ENCODE data around the gene NCMAP. TPM values are rescaled to one million over a fixed set of nuclear protein-coding genes. Genes with fewer than 3 reads are reported as not detected.
A peak's percentile ranks its signal among the peaks of the same experiment; 100 is the strongest.
"Not testable (repeated sequence)": the region's sequence is repeated elsewhere in the genome, so short reads cannot be mapped to it uniquely, and the experiment has no call there.

Gene NCMAP, protein sequence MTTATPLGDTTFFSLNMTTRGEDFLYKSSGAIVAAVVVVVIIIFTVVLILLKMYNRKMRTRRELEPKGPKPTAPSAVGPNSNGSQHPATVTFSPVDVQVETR
- total RNA-seq, result under 0.01 TPM

DNA sequence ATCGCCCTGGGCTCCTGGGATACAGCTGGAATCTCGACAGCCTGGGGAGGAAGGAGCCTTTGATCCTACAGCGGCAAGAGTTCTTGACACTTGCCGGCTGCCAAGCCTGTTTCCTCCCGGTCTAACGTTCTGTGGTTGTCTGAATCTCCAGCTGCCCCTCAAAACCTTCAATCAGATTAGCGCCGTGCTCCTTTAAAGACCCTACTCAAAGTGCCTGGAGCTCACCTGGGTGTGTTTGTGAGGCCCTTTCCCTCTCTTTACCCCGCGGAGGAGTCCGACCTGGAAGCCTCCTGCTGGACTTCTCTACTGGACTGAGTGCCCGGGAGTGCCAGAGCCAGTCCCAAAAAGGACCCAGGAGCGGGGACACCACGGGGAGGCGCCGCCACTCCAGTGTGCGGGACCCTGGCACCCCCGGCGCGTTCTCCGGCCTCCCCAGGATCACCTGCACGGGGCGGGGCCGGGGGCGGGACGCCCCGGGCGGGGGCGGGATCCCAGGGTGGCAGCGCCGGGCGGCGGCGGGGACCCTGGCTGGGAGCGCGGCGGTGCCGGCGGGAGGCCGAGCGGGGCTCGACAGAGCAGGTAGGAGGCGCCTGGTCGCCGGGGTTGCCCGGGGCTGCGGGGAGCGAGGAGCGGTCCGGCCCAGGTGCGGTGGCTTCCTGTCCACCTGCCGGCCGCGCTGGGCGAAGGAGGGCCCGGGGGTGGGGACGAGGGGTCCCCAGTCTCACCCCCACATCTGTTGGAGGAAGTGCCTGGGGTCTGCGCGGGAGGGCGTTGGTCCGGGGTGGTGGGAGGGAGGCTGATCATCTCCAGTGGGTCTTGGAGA lies at the start of gene NCMAP:
Gene NCMAP (plus strand): TSS at position 497 of the 823 bp plus-strand sequence. CDS start 39,344 bp downstream, outside the sequence.
- peak in 1 of 3 donors; percentile 40 for DNase-seq (ENCODE audit: low read depth in 2 of 3, low spot score in 2 of 3)

DNA sequence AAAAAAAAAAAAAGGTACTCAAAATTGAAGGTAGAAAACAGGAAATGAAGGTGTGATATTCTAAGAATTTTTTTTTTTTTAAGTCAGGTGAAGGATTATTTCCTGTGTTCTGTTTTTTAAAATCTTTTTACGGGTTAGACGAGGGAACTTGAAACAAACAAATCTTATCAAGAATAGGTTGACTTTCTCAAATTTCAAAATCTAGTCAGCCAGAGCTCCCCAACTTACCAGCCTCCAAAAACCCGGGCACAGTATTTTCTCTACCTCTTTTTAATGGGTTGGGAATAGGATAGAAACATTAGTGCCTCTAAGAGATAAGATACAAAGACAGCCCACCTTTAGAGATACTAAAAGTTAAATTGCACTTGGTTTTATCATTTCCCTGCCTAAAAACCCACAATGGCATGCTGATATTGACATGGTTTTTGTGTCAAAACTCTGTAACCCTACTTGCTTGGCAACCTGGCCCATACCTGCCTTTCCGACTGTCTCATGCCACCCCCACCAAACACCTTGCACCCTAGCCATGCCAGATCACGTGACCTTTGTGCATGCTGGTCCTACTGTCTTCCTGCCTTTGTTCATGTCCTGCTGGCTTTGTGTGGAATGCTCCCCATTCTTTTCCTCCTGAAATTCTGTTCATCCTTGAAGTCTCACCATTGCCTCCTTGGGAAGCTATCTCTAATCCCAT lies 49.1 kb upstream of the NCMAP start:
- no peak for DNase-seq (ENCODE audit: low read depth in 2 of 3, low spot score in 2 of 3)

DNA sequence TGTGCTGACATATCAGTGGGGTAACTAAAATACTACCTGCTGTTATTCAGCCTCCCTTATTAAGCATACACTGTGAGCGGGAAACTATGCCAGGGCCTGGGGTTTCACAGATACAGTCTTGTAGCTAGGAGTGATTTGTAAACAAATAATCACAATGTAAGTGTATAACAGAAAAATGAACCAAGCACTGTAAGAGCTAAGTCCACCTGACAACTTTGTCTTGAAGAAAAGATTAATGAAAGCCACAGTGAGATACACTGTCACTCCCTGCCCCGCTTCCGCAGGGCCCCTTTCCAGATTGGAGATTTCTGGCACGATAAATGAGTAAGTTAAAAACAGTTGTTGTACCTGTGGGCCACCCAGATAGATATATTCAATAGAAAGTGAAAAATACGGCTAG lies 48.5 kb upstream of the NCMAP start:
- DNase-seq (ENCODE audit: low read depth in 2 of 3, low spot score in 2 of 3), result no peak

DNA sequence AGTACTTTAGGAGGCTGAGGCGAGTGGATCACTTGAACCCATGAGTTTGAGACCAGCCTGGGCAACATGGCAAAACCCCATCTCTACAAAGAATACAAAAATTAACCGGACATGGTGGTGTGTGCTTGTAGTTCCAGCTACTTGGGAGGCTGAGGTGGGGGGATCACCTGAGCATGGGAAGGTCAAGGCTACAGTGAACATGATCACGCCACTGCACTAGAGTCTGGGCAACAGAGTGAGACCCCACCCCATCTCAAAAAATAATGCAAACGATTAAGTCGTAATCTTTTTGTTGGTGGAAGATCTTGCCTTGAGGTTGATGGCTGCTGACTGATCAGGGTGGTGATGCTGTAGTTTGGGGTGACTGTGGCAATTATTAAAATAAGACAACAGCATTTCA lies 47.0 kb upstream of the NCMAP start:
- no peak for DNase-seq (ENCODE audit: low read depth in 2 of 3, low spot score in 2 of 3)

DNA sequence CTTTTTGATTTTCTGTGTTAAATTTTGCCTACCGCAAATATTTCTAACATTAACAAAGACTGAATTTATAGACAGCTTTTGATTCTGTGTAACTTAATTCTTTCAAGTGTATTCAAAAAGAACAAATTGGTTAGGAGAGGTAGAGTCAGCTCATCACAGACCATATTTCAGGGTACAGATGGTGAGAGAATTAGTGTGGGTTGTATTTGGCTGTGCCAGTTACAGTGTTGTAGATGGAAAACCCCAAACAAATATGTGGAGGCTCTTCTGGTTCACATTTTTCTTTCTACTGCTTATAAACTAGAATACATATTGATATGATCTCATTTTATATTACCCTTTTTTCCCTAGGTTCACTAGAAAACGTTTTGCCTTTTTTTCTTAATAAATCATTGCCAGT lies 42.2 kb upstream of the NCMAP start:
- no peak for DNase-seq (ENCODE audit: low read depth in 2 of 3, low spot score in 2 of 3)

DNA sequence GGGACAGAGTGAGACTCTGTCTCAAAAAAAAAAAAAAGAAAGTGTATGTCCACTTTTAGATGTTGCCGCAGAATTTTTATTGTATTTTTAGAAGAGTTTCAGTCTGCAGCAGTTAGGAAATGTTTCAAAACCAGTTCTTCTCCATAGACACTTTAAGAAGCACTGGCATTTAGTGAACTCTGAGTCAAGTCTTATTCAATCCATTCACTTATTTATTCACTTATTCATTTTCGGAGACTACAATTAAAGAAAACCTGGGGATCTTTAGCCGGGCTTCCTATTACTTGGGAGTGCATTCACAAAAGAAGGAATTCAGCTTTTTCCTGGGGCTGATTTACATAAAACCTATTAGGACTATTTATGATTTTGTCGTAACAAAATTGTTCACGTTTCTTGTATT lies 40.9 kb upstream of the NCMAP start:
- DNase-seq (ENCODE audit: low read depth in 2 of 3, low spot score in 2 of 3), result no peak

DNA sequence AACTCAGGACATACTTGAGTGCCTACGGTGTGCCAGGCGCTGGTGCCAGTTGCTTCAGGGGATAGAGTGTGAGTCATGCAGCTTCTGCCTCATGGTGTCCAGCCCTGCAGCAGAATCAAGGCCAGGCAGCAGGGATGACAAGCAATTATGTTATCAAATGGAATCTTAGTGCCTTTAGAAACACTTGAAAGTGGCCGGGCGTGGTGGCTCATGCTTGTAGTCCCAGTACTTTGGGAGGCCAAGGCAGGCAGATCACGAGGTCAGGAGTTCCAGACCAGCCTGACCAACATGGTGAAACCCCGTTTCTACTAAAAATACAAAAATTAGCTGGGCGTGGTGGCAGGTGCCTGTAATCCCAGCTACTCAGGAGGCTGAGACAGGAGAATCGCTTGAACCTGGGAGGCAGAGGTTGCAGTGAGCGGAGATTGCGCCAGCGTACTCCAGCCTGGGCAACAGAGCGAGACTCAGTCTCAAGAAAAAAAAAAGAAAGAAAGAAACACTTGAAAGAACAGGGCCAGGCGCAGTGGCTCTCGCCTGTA lies 40.1 kb upstream of the NCMAP start:
- not testable (repeated sequence) for DNase-seq (ENCODE audit: low read depth in 2 of 3, low spot score in 2 of 3)

DNA sequence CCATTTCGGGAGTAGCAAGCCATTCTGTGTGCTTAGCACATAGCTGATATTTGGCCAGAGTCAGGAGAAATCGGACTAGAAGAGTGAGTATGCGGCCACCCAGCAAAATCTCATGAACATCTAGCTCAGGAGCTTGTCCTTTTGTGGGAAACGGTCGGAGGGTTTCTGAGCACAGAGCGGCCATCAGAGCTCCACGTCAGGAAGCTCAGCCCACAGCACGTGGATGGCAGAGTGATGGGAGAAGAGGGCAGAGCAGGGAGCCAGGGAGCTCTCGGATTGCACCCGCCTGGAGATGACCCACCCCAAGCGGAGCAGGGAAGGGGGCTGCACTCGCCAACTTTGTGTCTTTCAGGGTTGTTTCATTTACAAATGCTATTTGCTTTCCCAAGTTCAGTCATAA lies 39.4 kb upstream of the NCMAP start:
- DNase-seq (ENCODE audit: low read depth in 2 of 3, low spot score in 2 of 3), result no peak

DNA sequence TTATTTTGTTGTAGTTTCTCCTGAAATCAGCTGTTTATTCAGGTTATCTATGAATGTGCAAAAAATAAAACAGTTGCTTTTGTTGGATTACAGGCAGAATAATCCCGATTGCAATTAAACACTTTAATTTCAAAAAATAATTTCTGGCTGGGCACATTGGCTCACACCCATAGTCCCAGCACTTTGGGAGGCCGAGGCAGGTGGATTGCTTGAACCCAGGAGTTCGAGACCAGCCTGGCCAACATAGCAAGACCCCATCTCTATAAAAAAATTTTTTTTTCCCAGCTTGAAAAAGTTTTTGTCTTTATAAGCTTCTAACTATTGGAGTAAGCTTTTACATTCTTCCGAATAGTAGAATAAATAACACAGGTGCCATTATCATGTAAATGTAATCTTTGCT lies 38.0 kb upstream of the NCMAP start:
- no peak for DNase-seq (ENCODE audit: low read depth in 2 of 3, low spot score in 2 of 3)

DNA sequence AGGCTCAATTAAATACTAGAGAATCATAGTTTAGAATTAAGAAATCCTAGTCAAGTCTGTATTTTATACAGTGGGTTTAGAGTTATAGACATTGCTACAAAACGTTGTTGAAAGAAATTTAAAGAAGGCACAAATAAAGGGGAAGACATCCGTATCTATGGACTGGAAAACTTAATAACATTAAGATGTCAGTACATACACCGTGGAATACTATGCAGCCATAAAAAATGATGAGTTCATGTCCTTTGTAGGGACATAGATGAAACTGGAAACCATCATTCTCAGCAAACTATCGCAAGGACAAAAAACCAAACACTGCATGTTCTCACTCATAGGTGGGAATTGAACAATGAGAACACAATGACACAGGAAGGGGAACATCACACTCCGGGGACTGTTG lies 35.6 kb upstream of the NCMAP start:
- DNase-seq (ENCODE audit: low read depth in 2 of 3, low spot score in 2 of 3), result not testable (repeated sequence)

DNA sequence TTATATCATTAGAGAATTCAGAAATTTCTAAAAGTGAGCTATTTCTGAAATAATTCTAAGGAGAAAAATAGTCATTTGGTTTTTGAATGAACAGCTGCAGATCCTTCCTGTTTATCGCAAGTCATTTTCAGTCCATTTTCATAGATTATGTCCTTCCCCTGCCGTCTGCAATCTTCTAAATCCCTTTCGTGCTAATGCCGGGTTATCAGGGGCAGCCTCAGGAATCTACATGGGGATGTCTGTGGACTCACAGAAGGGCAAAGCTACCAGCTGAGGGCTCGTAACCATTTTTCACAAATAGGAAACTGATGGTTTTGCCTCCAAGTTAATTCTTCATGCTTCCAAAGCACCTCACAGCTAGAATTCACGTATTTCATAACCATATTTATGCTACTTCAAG lies 30.3 kb upstream of the NCMAP start:
- DNase-seq (ENCODE audit: low read depth in 2 of 3, low spot score in 2 of 3), result no peak

DNA sequence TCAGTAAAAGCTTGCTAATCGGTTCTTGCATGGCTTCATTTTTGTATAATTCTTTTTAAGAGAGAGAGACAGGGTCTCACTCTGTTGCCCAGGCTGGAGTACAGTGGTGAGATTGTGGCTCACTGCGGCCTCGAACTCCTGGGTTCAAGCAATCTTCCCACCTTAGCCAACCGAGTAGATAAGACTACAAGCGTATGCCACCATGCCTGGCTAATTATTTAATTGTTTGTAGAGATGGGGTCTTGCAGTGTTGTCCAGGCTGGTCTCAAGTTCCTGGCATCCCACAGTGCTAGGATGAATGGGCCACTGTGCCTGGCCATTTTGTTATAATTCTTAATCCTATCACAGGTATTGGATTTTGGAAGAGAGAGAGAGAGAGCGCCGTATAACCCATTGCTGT lies 29.8 kb upstream of the NCMAP start:
- DNase-seq (ENCODE audit: low read depth in 2 of 3, low spot score in 2 of 3), result no peak

DNA sequence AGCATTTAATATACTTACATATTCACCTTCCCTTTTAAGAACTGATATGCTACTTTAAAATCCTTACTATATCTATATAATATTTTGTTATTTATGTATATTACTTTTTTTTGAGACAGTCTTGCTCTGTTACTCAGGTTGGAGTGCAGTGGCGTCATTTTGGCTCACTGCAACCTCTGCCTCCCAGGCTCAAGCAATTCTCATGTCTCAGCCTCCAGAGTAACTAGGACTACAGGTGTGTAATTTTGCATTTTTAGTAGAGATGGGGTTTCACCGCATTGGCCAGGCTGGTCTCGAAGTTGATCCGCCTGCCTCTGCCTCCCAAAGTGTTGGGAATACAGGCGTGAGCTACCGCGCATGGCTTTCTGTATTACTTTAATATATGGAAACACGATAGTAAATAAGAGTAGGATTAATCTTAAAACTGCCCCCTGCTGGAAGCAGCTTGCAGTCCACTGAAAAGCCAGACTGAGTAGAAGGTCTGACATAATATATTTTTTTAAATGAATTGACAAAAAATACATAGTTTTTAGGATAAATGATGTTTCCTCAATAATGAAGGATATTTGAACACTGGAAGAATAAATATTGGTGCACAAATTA lies 28.8 kb upstream of the NCMAP start:
- peak in 2 of 3 donors; percentile 32 to 54 for DNase-seq (ENCODE audit: low read depth in 2 of 3, low spot score in 2 of 3)

DNA sequence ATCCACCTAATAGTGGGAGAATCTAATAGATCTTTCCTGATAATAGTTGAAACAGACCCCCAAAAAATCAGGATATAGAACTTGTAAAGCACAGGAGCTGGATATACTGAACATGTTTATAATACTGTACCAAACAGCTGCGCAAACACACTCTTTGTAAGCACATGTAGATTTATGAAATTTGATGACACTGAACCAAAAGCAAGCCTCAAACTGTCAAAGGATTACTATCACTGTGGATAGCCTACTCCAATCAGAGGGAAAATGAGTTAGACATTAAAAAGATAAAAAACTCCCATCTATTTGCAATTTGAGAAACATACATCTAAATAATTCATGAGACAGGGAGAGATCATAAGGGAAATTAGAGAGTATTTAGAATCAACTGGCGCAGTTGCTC lies 27.1 kb upstream of the NCMAP start:
- DNase-seq (ENCODE audit: low read depth in 2 of 3, low spot score in 2 of 3), result no peak

DNA sequence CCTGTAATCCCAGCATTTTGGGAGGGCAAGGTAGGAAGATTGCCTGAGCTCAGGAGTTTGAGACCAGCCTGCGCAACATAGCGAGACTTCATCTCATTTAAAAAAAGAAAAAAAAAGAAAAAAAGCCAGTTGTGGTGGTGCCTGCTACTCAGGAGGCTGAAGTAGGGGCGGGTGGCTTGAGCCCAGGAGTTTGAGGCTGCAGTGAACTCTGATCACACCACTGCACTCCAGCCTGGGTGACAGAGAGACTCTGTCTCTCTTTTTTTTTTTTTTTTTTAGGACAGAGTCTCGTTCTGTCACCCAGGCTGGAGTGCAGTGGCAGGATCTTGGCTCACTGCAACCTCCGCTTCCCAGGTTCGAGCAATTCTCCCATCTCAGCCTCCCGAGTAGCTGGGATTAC lies 26.6 kb upstream of the NCMAP start:
- not testable (repeated sequence) for DNase-seq (ENCODE audit: low read depth in 2 of 3, low spot score in 2 of 3)

DNA sequence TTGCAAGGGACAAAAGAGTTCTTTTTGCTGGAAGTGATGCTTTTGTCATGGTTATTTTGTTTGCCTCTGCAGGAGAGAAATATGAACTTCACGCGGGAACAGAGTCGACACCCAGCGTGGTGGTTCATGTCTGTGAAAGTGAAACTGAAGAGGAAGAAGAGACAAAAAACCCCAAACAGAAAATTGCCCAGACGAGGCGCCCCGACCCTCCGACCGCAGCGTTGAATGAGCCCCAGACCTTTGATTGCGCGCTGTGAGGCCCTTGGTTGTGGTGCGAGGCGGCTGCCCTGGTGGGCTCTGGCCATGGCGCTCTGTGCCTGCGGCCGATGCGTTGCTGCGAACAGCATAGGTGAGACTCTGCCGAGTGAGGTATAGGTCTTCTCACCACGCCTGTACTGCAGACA lies 20.9 kb upstream of the NCMAP start:
- peak in 2 of 3 donors; percentile 40 to 56 for DNase-seq (ENCODE audit: low read depth in 2 of 3, low spot score in 2 of 3)

DNA sequence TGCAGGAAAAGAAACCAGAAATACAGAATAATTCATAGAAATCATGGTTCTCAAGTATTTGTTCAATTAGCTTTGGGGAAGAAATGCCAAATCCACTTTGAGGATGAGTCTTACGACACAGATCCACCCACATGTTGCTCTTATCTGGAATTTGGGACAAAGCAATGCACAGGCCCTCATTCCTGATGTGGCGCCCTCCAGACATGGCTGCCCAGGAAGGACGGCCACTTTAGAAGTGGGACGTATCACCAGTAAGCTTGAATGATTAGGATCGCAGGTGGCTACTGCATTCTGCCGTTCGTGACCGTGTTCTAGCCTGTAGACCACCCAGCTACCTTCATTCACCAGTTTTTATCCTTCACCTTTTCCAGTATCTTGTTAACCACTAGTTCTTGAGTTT lies 20.1 kb upstream of the NCMAP start:
- DNase-seq (ENCODE audit: low read depth in 2 of 3, low spot score in 2 of 3), result no peak

DNA sequence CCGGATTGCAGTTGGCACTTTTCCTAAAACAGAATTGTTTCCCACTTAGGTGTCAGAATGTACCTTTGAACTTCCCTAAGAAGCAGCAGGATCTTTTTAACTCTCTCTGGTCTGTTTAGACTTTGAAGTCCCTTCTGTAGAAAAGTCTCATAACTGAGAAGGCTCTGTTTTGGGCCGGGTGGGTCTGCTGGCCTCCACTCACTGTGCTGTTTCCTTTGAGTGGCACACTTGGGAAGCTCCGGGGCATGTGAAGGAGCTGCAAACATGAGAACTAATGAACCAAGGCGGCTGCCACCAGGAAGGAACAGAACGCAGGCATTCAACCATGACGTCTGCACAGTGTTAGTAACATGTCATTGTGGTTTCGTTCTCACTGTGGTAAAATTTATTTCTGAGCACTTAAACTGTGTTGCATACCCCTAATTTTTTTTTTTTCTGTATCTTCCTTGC lies 19.5 kb upstream of the NCMAP start:
- peak; percentile 58 to 81 (median 77) for DNase-seq (ENCODE audit: low read depth in 2 of 3, low spot score in 2 of 3)

DNA sequence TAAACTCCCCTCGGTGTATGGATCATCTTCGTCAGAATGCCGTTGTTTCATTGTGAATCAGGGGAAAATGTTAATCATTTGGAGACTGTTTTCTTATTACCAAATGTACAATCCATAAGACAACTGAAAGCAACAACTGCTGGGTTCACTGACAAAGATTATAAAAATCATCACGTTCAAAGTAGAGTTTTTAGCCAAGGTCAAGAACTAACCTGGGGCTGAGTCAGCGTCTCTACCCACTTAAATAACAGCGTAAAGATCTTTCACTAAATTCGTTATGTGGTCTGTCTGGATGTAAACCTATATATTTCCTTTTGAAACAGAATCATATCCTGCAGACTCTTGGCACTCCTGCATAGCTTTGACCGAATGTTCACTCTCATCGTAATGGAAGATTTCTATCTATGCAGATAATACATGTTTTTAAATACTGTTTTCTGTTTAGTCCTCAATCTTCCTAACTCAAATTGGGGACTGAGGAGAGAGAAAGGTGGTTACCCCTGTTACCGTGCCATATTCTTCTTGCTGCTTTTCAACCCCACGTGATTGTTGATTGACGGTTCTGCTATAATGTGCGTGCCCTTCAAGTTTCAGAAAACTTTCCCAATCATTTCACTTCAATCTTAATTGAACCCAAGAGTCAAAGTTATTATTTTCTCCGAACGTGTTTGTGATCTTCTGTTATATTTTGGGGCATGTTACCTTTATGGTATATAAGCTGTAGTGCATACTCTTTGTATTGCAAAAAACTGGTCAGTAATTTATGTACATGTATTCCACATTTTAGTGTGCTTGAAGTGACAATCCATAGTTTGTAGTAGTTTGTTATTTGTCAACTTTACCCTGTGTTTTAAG lies 15.6 kb upstream of the NCMAP start:
- DNase-seq (ENCODE audit: low read depth in 2 of 3, low spot score in 2 of 3), result no peak
